Esophagus squamous epithelium (tissue), 4 donors: ENCODE results near the gene SLC16A14.

Source experiments
- CTCF ChIP-seq, 6 experiments: fragments of 450-650 bp in 4 of 6; fragments of 200-600 bp in 2 of 6; sonication (generic) in 2 of 6; IDR thresholded peaks; one replicate each; pipeline ENCODE4 v1.5.1; 2016 to 2019; ENCODE audit warnings: antibody characterized with exemption in 6 of 6, mild to moderate bottlenecking in 4 of 6, moderate library complexity in 4 of 6
- POLR2A ChIP-seq, 4 donors: fragments of 450-650 bp; IDR thresholded peaks; one replicate each; pipeline ENCODE4 v1.6.1; 2017; ENCODE audit warnings: antibody characterized with exemption in 4 of 4, mild to moderate bottlenecking in 4 of 4, moderate library complexity in 3 of 4

GRCh38 chr2:230071421-230071820 is 2.7 kb upstream of the SLC16A14 start:
- TF ChIP-seq CTCF (IDR thresholded peaks at IDR 0.05) (no peak), POLR2A (IDR thresholded peaks at IDR 0.05) (no peak)
